DMS114 treated with DMSO at 0.1 percent for 48 hours (cell line): ENCODE data around the gene MYBPH.

Experiments used
- DNase-seq: peaks from one replicate; lab custom pipeline; 2025; ENCODE audit not compliant: unreplicated experiment; lab: John Stamatoyannopoulos, UW

Gene MYBPH, protein sequence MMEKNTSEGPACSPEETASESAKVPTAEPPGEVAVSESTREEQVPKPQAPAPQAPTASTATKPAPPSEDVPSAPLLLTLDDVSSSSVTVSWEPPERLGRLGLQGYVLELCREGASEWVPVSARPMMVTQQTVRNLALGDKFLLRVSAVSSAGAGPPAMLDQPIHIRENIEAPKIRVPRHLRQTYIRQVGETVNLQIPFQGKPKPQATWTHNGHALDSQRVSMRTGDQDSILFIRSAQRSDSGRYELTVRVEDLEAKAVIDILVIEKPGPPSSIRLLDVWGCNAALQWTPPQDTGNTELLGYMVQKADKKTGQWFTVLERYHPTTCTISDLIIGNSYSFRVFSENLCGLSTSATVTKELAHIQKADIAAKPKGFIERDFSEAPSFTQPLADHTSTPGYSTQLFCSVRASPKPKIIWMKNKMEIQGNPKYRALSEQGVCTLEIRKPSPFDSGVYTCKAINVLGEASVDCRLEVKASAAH

DNA sequence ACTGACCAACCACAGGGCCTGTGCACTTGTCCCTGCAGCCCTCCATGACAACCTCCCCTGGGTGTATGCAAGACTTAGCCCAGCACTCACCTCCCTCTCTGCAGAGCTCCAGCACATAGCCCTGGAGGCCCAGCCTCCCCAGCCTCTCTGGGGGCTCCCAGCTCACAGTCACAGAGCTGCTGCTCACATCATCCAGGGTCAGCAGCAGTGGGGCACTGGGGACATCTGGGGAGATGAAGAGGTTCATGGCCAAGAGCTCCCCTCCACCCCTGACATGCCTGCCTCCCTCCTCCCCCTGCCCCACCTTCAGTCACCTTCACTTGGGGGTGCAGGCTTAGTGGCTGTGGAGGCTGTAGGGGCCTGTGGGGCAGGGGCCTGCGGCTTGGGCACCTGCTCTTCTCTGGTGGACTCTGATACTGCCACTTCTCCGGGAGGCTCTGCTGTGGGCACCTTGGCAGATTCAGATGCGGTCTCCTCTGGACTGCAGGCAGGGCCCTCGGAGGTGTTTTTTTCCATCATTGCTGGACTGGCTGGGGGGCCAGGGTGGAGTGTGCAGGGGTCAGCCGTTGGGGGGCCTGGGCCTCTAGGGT is at the start of gene MYBPH:
Gene MYBPH, minus strand, starts transcription at position 590 of the 590 bp plus-strand sequence. Its CDS starts 71 bp downstream, at position 519.
- no peak for DNase-seq

DNA sequence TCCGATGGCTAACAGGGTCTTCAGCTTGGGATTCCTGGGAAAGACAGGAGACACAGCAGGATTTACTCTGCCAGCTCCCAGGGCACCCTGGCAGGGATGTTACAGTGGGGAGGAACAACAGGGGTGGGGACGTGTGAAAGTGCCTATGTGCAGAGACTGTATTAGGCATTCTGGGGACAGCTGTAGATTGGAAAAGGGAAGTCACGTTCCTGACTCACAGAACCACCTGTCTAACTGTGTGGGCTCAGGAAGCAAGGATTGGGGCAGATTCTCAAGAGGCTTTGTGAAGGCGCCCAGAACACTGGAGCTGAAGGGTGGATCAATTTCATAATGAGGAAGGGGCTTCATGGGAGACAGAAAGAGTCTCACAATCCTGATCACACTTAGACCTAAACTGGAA is 49.4 kb upstream of the MYBPH start:
- no peak for DNase-seq

DNA sequence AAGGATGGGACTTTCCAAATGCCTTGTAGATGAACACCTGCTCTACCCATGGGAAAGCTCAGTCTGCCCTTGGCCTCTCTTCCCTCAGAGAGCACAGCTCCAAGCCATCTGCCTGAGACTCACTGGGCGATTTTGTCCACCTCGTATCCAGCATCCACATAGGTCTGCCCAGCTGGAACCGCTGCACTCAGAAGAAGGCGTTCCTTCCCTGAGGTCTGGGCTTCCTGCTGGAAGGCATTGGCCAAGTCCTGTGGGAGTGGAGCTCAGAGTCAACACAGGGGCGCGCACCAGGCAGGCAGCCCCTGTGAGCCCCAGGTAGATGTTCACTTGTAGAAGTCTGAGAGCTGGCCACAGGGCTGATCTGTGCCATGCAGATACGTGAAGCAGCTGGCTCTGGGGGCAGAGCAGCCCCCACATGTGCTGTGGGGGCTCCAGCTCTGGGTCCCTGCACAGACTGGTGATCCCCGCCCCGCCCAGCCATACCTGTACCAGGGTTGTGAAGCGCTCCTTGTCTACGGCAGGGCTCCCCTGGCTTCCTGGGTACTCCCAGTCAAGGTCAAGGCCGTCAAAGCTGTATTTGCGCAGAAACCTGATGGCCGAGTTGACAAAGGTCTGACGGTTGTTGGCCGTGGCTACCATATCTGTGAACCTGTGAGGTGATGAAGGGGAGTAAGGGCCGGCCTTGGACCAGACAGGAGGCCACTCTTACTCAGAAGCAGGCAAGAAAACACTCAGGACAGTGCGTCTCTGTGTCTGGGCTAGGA is 47.6 kb upstream of the MYBPH start:
- no peak for DNase-seq

DNA sequence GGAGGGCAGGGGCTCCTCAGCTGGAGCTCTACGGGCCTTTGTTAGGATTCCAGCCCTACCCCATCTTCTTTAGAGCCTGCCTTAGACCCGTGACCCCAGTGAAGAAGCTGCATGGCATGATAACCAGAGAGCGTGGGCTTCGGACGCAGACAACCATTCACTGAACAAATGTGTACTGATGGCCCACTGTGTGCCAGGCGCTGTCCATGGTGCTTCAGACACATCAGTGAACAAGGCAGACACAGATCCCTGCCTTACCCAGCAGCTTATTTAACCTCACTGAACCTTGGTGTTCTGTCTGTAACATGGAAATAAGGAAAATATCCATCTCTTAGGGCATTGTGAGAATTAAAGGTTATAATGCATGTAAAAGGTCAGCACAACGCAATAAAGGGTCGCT is 44.3 kb upstream of the MYBPH start:
- no peak for DNase-seq

DNA sequence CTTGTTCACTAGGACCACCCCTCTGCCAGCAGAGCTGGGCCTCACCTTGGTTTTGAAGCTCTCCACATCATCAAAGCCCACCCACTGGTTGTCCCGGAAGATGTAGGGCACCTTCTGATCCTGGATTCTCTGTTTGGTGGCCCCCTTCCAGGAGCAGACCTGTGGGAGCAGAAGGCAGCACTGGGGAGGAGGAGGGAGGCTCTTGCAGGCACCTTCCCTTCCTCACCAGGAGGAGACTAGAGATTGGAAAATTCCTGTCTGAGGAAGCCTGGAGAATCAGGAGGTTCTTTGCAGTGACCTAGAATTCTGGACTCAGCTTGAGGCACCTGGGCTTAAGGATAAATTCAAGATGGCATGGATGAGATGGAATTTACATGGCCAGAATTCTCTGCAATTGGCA is 43.5 kb upstream of the MYBPH start:
- DNase-seq: no peak

DNA sequence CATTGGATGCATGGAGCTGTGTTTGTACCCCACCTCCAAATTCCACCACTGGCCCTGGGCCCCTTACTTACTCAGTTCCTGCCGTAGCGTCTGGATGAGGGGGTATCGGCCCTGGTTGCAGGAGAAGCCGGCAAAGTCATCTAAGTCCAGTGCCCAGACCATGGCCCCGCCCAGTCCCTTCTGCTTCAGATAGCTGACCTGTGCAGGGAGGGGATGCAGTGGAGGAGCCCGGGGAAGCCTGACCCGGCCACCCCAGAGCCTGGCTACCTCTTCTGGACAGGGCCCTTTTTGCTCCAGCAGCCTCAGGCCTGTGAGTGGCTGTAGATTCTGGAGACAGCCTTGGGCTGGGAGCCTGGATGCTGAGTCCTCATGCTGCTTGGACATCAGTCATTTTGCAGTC is 42.0 kb upstream of the MYBPH start:
- no peak for DNase-seq

DNA sequence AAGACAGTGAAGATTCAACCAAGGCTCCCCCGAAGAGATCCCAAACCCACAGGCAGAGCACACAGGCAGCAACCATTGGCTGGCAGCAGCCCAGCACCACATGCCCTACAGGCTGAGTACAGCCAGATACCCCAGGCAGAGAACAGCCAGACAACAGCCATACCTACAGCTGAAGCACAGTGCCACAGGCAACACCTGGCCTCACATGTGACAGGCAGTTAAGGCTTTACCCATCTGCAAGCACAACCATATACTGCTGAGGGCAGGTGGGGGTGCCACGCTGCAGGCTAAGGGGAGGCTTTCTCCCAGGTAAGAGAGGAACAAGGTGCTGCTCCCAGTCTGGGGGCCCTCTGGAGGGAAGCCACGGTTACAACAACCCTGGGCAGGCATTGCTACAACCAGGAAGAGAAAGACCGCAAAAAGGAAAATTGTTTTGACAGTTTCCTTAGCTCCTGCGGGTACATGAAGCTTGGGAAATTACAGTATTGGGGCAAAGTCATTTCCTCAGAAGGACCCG is 41.6 kb upstream of the MYBPH start:
- no peak for DNase-seq

DNA sequence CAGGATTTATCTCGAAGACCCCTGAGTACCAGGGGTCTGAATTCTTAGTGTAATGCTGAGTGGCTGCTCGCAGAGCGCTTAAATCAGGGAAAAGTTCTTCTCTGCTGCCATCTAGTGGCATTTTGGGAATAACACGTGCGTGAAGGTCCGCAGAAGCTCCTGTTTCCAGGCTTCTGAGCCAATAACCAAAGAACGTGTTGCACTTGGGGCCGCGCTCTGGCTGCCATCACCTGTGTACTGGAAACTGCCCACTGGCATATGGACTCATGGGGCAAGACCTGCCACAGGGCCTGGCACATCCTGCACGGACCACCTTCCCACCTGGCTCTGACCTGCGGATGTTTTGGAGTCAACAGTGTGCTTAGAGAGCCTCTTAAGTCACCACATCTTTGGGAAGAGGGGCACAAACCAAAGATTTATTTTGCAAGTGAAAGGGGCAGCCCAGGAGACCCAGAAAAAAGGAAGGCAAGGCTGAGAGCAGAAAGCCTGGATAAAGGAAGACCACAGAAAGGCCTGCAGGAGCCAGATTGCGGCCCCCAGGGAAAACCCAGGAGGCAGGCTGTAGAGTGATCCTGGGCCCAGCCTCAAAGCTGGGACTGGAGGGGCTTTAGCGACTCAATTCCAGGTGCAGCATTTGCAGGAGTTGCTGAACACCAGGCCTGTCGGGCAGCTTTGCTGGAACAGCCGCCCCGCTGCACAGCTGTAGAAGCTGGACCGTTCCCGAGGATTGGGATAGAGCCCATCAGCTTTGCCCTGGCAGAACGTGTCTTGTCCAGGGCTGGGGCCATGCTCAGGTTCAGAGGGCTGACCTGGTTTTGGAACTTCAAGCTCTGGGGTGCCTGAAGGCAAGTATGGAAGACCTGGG is 40.9 kb upstream of the MYBPH start:
- DNase-seq: peak; percentile 58

DNA sequence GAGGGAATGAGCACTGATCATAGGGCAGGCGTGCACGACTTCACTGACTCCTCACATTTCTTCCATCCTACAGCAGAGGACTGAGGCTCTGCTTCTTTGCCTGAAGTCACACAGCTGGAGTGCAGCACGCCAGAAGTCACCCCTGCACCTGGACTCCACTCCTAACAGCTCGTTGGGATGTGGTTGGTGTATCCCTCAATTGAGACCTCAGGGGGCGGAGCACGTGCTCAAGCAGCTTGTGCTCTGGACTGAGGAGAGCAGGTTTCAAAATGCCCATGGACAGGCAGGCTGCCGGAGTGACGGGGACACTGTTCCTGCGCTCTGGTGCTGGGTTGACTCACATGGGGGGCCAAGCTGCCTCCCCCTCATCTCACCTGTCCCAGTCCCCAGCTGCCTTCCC is 39.9 kb upstream of the MYBPH start:
- DNase-seq: no peak

DNA sequence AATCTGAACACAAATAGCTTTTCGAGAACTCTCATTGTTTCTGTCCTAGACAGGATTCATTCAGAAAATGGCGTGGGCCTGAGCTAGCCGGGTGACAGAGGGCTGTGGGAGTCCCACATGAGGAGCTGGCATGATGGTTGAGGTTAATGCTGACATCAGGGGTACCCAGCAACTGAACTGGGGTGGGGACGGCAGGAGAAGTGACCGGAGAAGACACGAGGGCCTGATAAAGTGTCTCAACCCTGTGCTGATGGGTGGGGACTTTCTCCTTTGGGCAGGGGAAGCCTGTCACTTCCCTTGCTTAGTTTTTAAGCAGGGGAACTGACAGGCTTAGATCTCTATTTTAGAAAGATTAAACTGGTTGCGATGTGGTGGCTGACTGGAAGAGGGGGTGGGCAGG is 39.2 kb upstream of the MYBPH start:
- DNase-seq: no peak

DNA sequence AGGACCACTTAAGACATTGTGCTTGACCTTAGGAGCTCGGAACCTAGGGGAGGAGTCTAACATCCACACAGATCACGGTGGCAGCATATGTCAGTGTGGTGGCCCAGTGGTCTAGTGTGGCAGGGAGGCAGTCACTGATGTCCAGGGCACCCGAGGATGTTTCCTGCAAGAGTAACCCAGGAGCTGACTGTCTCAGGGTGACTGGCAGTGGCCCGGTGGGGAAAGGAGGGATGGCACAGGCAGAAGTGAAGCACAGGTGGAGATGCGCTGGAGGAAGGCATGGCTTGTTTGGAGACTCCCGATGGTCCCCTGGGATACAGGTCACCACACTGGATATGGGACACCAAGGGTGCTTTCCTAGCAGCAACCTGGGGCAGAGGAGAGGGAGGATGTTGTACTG is 37.5 kb upstream of the MYBPH start:
- no peak for DNase-seq

DNA sequence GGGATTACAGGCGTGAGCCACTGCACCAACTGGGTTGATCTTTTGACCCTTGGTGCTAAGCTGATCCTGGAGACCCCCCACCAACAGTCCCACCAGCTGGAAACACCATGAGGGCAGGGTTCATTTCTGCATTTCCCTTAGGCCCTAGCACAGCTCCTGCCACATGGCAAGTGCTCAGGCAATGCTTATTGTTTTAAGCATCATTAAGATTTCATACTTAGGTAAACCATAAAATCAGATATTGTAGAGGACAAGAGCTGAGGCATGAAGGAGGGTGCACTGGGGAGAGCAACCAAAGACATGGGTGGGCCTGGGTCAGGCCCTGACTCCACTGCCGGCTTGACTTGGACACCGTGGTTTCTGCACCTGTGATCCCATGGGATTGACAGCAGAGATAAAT is 36.2 kb upstream of the MYBPH start:
- no peak for DNase-seq

DNA sequence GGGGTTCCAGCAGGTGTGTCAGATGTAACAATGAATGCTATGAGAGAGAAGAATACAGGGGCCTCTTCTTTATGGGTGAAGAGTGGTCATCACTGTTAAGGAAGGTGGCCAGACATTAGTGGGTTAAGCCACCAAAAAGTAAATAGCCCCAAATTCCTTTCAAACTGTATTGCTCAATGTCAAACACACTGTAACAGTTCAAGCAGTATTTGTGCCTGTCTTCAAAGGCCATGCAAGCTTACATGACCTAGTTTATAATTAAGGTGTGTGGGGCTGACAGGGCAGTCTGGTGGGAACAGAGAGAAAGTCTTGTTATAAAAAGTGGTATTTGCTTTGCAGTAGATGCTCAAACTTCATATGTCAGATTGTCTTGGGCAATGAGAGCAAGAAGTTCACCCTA is 35.4 kb upstream of the MYBPH start:
- DNase-seq: no peak

DNA sequence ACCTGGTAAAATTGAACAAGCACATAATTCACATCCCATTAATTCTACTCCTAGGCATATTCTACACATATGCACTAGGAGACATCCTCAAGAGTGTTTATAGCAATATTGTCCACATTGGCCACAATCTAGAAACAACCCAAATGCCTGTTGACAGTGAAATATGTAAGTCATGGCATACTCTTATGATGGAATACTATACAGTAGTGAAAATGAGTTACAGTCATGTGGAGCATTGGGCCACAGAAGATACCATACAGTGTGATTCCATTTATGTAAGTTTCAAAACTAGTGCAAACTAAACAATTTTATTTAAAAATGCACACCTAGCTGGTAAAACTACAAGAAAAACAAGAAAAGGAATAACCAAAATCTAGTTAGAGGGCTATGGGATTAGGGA is 34.7 kb upstream of the MYBPH start:
- no peak for DNase-seq

DNA sequence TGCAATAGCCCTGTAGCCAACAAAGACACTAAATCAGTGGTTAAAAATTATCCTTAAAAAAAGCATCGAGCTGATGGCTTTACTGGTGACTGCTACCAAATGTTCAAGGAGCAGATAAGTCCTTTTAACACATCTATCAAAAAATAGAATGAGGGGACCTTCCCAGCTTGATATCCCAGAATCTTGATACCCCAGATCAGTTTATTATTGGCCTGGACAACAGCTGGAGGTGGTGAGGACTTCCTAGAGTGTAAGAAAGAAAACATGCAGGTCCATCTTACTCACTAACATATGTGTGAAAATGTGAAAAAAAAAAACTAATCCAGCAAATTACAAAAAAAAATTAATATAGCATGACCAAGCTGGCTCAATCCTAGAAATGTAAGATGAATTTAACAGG is 32.6 kb upstream of the MYBPH start:
- no peak for DNase-seq

DNA sequence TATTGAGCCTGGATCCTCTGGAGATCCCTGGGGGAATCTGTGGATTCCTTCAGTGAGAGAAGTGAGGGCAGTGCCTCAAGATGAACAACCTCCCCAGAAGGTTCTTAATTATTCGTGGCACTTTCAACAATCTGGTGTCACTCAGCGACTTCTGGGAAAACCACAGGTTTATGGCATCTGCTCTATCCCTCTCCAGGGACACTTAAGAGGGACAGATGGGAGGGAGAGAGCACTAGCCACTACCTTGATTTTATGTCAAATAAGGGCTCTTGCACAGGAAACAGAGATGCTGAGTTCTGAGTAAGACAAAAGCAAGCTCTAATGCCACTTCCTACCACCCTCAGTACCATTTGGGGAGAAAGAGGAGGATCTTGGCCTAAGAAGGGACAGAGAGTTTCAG is 32.1 kb upstream of the MYBPH start:
- DNase-seq: no peak

DNA sequence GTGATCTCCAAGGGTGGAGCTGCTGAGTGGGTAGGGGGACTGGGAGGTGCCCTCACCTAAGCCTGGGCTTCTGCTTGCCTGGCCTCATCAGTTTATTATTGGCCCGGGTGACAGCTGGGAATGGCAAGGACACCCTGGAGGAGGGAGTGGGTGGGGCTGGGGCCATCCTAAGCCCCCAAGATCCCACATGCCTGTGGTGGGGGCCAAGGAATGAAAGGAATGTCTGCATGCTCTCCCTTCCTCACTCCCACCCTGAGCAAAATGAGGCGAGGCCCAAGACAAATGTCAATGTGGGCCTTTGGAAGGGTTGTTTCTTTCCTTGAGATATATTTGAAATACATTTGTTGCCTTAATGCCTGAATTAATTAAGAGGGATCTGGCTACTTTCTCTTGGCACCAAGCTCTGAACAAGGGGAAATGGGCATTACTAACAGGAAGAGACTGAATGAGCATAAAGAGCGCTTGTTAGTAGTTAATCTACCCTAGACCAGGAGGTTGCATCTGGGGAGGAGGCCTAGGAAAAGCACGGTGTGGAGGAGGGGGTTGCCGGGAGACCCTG is 30.6 kb upstream of the MYBPH start:
- DNase-seq: no peak

DNA sequence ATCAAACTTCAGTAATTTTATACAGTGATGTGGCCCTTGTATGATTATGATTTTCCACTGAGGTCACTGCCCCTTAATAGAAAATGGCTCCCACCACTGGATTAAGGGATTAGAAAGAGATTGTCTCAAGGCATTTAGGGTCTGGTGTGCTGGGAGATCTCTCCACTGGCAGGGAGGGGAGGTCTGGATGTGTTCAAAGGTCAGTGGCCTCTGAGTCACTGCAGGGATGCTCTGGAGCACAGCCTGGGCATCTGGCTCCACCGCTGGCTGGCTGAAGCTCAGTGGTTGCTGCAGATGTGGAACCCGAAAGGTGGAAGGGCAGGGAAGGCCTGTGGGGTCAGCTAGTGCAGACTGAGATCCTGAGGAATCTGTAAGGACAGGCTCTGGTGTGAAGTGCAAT is 29.1 kb upstream of the MYBPH start:
- no peak for DNase-seq

DNA sequence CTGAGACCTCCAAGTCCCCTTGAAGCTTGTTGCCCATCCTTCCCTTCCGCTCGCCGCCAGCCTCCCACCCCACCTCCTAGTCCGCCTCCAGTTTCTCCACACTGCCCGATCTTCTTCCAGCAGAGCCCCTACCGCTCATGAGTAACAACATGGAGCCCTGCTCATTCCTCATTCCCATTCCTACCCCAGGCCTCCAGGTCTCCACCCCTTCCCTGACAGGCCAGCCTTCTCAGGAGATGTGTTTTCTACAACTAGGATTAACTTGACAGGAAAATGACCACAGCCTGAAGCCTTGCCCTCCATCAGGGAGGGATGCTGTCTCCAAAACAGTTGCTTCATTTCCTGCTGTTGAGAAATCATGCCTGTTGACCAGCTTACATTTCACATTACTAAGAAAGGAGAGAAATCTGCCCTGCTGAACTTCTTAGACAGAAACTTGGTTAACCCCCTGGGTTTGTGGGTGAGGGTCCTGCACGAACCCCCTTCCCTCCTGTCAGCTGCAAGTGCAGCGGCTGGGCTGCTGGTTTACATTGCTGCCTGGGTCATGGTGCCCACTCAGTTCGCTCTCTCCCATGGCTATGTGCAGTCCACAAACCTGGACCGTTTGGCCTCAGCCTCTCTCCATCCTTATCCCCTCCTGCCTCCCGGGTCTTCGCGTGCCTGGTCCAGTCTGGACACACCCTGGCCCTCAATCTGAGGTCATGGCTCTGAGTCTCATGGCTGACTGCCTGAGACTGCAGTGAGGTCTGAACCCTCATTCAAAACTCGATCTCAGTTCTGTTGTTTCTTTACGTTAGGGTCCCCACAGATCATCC is 27.0 kb upstream of the MYBPH start:
- DNase-seq: no peak
